ENCODE results near the gene ZDHHC18.
"Not testable (repeated sequence)": the region's sequence is repeated elsewhere in the genome, so short reads cannot be mapped to it uniquely, and the experiment has no call there.

The ZDHHC18 gene

DNA sequence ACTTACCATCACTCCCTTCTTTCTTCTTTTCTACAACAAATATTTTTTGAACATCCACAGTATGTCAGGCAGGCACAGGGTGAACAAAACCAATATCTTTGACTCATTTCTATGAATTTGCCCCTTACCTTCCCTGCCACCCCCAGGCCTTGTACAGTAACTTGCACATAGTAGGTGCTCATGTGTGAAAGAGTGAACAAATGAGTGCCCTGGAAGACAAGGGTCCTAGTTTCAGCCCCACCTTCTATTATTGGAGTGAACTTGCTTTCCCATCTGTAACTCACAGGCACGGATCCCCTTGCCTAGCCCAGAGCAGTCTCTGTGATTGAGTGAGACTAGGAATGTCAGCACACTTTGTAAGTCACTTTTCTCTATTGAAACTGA, 12.8 kb downstream of the ZDHHC18 start (continued):
- TF ChIP-seq ZNF146 (tag by site-specific recombination; IDR thresholded peaks at IDR 0.05) = no peak
- no peak for TF ChIP-seq ZNF221 (tag by site-specific recombination; IDR thresholded peaks at IDR 0.05; ENCODE audit: borderline replicate concordance)
- no peak for TF ChIP-seq ZNF843 (tag by site-specific recombination; IDR thresholded peaks at IDR 0.05)

DNA sequence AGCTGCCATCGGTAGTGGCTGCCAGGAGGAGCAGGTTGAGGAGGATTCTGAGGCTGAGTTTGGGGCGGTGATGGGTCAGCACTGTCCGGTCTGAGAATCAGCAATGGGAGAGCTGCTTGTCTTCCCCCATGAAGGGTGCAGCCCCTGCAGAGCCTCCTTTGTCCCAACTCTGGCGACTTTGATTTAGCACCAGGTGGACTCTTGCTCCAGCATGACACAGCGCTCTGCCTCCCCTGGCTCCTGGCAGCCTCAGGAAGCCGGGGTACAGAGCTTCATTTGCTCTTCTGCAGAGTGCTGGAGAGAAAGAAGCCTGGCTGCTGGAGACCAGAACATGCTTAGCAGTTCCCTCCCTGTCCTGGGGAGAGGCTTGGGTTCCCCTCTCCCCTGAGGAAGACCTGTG, 13.3 kb downstream of the ZDHHC18 start:
- no peak overlapping the region for H3K27ac ChIP-seq (ENCODE audit: extremely low read depth, low read depth, low read length)
- no peaks in the 10 kb centered on the region for H3K4me1 ChIP-seq (ENCODE audit: control insufficient read depth, insufficient read depth, low read length)
- TF ChIP-seq ZEB2 (tag by site-specific recombination; IDR thresholded peaks at IDR 0.05) (no peak), ZNF600 (tag by site-specific recombination; IDR thresholded peaks at IDR 0.05) (peak; percentile 34; the same call in 1 of the 2 replicates)
- ChIA-PET CTCF (no interaction called here), POLR2A (no interaction called here)
- no peaks in the 10 kb centered on the region for H3K9me3 ChIP-seq (ENCODE audit: control insufficient read depth, insufficient read depth, low read depth, low read length)
- peaks cover 22 to 84% of the 10 kb centered on the region in 2 experiments; a peak in 2 of 3 replicates for H3K36me3 ChIP-seq (ENCODE audit: control insufficient read depth in 2 of 2, insufficient read depth in 1 of 2, low read length in 2 of 2)
- H3K4me3 ChIP-seq (ENCODE audit: low read depth, low read length) = no peak overlapping the region

DNA sequence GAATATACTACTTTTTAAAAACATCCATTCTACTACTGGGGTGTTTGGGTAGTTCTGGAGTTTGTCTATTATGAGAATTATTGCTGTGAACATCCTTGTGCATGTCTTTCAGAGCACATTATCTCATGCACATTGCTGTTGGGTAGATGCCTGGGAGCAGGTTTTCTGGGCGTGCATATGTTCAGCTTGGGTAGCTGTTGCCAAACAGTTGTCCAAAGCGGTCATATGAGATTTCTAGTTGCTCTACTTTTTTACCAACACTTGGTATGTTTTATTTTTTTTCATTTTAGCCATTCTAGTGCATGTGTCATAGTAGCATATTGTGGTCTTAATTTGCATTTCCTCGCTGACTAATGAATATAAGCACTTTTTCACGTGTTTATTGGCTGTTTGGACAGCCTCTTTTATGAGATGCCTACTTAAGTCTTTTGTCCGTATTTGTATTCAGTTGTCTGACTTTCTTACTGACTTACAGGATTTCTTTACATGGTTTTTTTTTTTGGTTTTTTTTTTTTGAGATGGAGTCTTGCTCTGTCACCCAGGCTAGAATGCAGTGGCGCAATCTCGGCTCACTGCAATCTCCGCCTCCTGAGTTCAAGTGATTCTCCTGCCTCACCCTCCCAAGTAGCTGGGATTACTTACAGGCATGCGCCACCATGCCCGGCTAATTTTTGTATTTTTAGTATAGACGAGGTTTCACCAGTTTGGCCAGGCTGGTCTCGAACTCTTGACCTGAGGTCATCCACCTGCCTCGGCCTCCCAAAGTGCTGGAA, 18.1 kb downstream of the ZDHHC18 start:
- ChIA-PET POLR2A (no interaction called here), CTCF (no interaction called here)
- no peaks in the 10 kb centered on the region for H3K9me3 ChIP-seq (ENCODE audit: control insufficient read depth, insufficient read depth, low read depth, low read length)
- TF ChIP-seq ZNF596 (tag by site-specific recombination; IDR thresholded peaks at IDR 0.05) = no peak
- no peak overlapping the region for H3K27ac ChIP-seq (ENCODE audit: extremely low read depth, low read depth, low read length)
- H3K4me3 ChIP-seq (ENCODE audit: low read depth, low read length) = no peak overlapping the region
- no peaks in the 10 kb centered on the region for H3K4me1 ChIP-seq (ENCODE audit: control insufficient read depth, insufficient read depth, low read length)
- peaks cover 28 to 80% of the 10 kb centered on the region in 2 experiments; a peak in 2 of 3 replicates for H3K36me3 ChIP-seq (ENCODE audit: control insufficient read depth in 2 of 2, insufficient read depth in 1 of 2, low read length in 2 of 2)

DNA sequence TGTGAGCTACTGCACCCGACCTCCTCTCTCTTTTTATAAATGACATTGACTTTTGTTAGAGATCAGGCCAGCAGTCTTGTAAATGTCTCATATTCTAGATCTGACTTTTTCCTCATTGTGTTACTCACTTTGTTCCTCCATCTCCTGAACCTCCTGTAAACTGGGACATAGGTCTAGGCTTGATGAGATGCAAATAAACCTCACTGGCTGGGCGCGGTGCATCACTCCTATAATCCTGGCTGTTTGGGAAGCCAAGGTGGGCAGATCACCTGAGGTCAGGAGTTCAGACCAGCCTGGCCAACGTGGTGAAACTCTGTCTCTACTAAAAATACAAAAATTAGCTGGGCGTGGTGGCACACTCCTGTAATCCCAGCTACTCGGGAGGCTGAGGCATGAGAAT, 21.3 kb downstream of the ZDHHC18 start:
- CTCF ChIA-PET = interaction anchor here (0.8 to 1.1 kb wide), 2 partner anchors 9 to 11 kb away, joined by 3 read pairs; no protein-coding TSS in a partner anchor
- POLR2A ChIA-PET; H3K4me1 ChIP-seq (ENCODE audit: control insufficient read depth, insufficient read depth, low read length); H3K27ac ChIP-seq (ENCODE audit: extremely low read depth, low read depth, low read length); H3K4me3 ChIP-seq (ENCODE audit: low read depth, low read length); H3K9me3 ChIP-seq (ENCODE audit: control insufficient read depth, insufficient read depth, low read depth, low read length): not testable (repeated sequence)
- peaks cover 12 to 83% of the 10 kb centered on the region in 2 experiments; a peak in 2 of 3 replicates for H3K36me3 ChIP-seq (ENCODE audit: control insufficient read depth in 2 of 2, insufficient read depth in 1 of 2, low read length in 2 of 2)

DNA sequence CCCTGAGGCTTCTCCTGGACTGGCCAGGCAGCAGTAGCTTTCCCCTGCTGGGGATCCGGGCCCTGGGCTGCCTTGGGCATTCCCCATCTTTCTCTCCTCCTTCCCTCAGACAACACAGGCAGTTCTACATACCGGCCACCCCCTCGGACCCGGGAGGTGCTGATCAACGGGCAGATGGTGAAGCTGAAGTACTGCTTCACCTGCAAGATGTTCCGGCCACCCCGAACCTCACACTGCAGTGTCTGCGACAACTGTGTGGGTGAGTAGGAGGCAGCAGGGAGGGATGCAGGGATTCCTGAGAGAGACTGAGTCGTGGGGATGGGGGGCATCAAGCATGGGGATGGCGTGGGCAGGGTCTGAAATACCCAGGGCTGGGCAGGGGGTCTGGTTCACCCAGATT, 22.0 kb downstream of the ZDHHC18 start:
- Histone ChIP-seq H3K27ac (ENCODE audit: extremely low read depth, low read depth, low read length) (no peak overlapping the region), H3K36me3 (ENCODE audit: control insufficient read depth in 2 of 2, insufficient read depth in 1 of 2, low read length in 2 of 2) (peaks cover 12 to 83% of the 10 kb centered on the region in 2 experiments; a peak in 2 of 3 replicates), H3K4me1 (ENCODE audit: control insufficient read depth, insufficient read depth, low read length) (no peaks in the 10 kb centered on the region), H3K9me3 (ENCODE audit: control insufficient read depth, insufficient read depth, low read depth, low read length) (no peaks in the 10 kb centered on the region), H3K4me3 (ENCODE audit: low read depth, low read length) (no peak overlapping the region)
- CTCF ChIA-PET = interaction anchor here (0.5 to 1.8 kb wide), 5 partner anchors 10 to 348 kb away, joined by 3 to 7 read pairs (median 3); no protein-coding TSS in a partner anchor
- POLR2A ChIA-PET = no interaction called here
- TF ChIP-seq SP2 (tag by site-specific recombination; IDR thresholded peaks at IDR 0.05) (no peak), KLF1 (tag by site-specific recombination; IDR thresholded peaks at IDR 0.05) (no peak), ZNF391 (tag by site-specific recombination; IDR thresholded peaks at IDR 0.05; ENCODE audit: borderline replicate concordance, low read depth) (no peak), ZNF155 (tag by site-specific recombination; IDR thresholded peaks at IDR 0.05) (no peak), ZNF747 (tag by site-specific recombination; IDR thresholded peaks at IDR 0.05) (no peak), ZNF354C (tag by site-specific recombination; IDR thresholded peaks at IDR 0.05; ENCODE audit: borderline replicate concordance, low read depth) (no peak), HOXD13 (CRISPR knock-in tag; IDR thresholded peaks at IDR 0.05; ENCODE audit: borderline replicate concordance) (no peak), ZNF510 (tag by site-specific recombination; IDR thresholded peaks at IDR 0.05; ENCODE audit: insufficient replicate concordance) (no peak)
- TF ChIP-seq, protein P1, sequence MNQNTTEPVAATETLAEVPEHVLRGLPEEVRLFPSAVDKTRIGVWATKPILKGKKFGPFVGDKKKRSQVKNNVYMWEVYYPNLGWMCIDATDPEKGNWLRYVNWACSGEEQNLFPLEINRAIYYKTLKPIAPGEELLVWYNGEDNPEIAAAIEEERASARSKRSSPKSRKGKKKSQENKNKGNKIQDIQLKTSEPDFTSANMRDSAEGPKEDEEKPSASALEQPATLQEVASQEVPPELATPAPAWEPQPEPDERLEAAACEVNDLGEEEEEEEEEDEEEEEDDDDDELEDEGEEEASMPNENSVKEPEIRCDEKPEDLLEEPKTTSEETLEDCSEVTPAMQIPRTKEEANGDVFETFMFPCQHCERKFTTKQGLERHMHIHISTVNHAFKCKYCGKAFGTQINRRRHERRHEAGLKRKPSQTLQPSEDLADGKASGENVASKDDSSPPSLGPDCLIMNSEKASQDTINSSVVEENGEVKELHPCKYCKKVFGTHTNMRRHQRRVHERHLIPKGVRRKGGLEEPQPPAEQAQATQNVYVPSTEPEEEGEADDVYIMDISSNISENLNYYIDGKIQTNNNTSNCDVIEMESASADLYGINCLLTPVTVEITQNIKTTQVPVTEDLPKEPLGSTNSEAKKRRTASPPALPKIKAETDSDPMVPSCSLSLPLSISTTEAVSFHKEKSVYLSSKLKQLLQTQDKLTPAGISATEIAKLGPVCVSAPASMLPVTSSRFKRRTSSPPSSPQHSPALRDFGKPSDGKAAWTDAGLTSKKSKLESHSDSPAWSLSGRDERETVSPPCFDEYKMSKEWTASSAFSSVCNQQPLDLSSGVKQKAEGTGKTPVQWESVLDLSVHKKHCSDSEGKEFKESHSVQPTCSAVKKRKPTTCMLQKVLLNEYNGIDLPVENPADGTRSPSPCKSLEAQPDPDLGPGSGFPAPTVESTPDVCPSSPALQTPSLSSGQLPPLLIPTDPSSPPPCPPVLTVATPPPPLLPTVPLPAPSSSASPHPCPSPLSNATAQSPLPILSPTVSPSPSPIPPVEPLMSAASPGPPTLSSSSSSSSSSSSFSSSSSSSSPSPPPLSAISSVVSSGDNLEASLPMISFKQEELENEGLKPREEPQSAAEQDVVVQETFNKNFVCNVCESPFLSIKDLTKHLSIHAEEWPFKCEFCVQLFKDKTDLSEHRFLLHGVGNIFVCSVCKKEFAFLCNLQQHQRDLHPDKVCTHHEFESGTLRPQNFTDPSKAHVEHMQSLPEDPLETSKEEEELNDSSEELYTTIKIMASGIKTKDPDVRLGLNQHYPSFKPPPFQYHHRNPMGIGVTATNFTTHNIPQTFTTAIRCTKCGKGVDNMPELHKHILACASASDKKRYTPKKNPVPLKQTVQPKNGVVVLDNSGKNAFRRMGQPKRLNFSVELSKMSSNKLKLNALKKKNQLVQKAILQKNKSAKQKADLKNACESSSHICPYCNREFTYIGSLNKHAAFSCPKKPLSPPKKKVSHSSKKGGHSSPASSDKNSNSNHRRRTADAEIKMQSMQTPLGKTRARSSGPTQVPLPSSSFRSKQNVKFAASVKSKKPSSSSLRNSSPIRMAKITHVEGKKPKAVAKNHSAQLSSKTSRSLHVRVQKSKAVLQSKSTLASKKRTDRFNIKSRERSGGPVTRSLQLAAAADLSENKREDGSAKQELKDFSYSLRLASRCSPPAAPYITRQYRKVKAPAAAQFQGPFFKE (tag by site-specific recombination; IDR thresholded peaks at IDR 0.05; ENCODE audit: borderline replicate concordance) = no peak

Data from HEK293 (cell line).